NCI-H2171 (cell line): ENCODE results near the gene OLFM4.
A peak's percentile ranks its signal among the peaks of the same experiment; 100 is the strongest.
"Not testable (repeated sequence)": the region's sequence is repeated elsewhere in the genome, so short reads cannot be mapped to it uniquely, and the experiment has no call there.

ENCODE experiments used
- DNase-seq: peaks from one replicate; lab custom pipeline; 2025; lab: John Stamatoyannopoulos, UW

The OLFM4 gene, protein sequence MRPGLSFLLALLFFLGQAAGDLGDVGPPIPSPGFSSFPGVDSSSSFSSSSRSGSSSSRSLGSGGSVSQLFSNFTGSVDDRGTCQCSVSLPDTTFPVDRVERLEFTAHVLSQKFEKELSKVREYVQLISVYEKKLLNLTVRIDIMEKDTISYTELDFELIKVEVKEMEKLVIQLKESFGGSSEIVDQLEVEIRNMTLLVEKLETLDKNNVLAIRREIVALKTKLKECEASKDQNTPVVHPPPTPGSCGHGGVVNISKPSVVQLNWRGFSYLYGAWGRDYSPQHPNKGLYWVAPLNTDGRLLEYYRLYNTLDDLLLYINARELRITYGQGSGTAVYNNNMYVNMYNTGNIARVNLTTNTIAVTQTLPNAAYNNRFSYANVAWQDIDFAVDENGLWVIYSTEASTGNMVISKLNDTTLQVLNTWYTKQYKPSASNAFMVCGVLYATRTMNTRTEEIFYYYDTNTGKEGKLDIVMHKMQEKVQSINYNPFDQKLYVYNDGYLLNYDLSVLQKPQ

GRCh38 chr13:53028637-53029203, at the start of gene OLFM4:
Gene OLFM4, plus strand, starts transcription at chr13:53028813. Its CDS starts 24 bp downstream, at chr13:53028837.
- DNase-seq = no peak

- DNase-seq = no peak
Measured at GRCh38 chr13:52978989-52979388, 49.6 kb upstream of the OLFM4 start.

- no peak for DNase-seq
Measured at GRCh38 chr13:52980695-52981094, 47.9 kb upstream of the OLFM4 start.

DNA sequence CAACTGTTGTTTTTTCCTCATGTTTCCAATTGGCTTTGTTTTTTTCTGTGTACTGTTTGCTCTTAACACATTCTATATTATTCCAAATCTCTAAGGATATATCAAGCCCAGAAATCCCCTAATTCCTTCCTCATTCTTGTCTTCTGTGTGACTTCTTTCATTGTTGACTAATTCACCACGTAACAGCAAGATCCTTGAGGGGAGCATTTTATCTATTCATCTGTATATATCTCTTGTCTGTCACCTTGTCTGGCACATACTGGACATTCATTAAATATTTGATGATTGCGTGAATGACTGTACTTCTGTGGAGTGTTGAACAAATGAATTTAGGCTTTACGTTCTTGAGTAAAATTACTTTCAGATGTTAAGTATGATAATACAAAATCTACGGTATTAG, 44.8 kb upstream of the OLFM4 start:
- no peak for DNase-seq

GRCh38 chr13:52984881-52985363, 43.7 kb upstream of the OLFM4 start:
- DNase-seq = no peak

DNA sequence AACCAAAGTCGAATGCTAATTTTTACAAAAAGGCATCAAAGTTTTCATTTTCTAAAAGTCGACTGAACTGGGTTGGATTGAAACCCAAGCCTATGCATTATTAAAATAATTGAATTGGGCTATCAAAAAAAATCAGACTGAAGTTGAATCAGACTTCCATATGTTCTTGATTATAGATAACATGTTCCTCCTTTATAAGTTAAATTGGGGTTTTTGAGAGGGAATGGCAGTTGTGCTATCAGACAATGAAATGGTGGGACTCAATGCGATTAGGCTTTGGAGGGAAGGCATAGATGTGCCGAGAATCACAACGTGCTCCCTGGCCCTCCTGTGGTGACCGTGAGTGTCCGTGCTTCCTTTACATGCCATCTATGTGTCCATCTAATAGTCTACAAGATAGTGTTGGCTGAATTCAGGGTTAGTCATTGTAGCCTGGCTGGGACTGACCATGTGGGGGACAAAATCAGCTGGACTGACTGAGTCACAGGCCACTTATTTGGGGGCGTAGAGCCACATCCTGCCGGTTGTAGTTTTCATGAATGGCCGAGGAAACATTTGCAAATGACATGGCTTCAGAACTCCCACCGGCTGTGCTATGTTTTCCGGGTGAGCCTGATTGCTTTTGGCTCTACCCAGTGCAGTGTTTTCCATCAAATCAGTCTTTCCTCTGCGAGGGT, 37.1 kb upstream of the OLFM4 start:
- DNase-seq = no peak

- no peak for DNase-seq
Measured at GRCh38 chr13:52992110-52992509, 36.5 kb upstream of the OLFM4 start.

DNA sequence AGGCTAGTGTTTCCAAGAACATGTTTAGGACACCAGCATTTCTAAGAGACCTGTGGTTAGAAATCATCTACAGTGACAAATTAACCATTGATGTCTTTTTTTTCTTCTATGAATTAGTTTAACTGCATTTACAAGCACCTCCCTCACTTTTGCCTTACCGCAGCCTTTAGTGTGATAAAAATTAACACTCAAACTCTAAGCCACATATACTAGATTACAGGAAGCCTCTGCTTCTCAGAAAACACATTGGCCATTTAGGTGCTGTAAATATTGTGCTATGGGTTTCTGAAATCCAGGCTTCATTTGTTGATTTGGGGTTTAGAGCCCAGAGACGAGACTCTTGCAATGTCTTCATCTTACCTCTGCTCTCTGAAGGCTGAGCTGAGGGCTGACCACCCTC, 34.6 kb upstream of the OLFM4 start:
- DNase-seq = no peak

DNA sequence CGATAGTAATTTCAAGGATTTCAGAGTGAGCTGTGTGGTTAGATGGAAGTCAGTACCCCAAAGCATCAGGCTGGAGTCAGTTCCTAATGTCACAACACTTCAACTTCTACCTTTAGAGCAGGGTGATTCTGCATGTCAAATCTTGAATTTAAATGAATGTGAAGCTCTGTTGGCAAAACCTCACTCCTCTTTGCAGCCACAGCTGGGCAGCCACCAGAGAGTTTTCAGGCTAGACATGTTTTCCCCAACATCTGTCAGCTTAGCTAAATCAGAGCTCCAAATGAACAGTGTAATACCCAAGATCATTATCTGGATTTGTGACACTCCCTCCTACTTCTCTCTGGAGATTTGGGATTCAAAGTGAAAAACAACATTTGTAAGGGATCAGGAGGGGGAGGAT, 33.7 kb upstream of the OLFM4 start:
- peak; percentile 67 for DNase-seq

DNA sequence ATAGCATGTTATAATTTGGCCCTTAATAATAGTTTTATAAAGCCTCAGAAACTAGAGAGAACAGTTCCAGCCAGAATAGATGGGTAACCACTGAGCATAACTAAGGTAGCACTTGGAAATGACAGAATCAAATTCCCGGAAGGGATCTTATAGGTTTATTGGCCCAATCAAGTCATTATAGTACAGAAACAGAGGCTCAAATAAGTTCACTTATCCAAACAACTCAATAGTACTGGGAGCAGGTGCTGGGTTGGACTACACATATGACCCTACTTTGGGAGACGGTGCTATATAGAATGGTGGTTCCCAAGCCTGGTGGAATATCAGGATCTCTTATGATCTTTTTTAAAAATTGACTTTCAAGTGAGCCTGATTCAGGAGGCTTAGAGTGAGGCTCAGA, 32.7 kb upstream of the OLFM4 start:
- DNase-seq = no peak

DNA sequence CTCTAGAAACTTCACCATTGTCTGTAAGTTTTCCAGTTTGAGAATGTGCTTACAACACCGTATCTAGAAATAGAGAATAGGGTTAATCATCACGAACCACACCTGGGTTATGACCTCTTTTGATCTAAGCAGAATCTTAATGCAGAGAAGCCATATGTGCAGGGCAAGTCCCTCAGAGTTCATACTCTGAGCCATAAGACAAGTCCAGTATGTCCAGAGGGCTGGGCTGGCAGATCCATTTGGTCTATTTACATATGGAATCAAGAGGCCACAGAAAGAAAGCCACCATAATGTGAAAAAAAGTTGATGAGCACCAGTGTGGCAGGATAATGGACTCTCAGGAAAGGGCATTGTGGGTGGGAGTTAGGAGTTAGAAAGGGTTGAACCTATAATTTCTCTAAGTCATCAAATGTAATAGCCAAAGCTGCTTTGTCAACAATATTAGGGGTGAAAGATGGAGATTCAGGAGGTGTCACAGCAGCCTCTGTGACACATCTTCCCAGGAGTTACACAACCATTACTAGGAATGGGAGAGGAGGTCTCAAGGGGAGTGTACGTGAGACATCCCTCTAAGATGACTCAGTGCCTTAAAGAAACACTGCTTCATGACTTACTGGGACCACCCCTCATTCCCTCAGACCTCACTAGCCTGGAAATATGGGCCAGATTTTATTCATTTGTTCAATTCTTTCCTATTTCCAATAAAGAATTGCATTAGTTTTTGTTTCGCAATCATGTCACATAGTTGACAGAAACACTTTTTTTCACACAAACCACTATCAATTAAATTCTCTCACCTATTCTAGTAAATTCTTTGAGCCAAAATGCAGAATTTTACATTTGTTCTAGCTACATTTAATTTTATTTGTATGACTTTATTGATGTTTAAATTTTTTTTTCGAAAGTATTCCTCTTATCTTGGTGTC, 30.4 kb upstream of the OLFM4 start:
- DNase-seq = no peak

DNA sequence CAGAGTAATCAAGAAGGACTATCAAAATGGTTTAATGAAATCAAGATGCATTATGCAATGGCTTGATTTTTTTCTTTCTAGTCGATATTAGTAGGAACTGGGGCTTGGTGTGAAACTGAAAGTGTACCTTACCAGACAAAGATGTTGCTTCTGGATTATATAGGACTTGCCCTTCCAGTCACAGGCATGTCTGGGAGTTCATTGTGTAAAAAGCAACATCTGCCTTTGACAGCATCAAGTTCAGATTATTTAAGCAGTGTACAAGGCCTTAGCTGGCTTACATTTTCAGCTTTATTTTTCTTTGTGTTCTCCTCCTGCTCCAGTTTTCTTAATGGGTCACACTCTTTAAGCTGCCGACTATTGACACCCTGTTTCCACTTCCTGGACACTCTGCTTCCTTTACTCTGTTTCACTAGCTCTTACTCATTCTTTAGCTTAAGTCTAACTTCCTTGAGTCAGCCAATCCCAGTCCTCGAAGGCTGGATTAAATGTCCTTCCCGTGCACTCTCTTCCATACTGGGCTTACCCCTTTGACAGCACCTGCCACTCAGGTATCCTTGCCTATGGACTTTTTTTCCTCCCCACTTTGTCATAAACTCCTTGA, 29.4 kb upstream of the OLFM4 start:
- no peak for DNase-seq

- DNase-seq = no peak
Measured at GRCh38 chr13:53001444-53002225, 27.0 kb upstream of the OLFM4 start.

- DNase-seq = peak; percentile 37
Measured at GRCh38 chr13:53004573-53004972, 24.0 kb upstream of the OLFM4 start.

- DNase-seq = peak; percentile 97
Measured at GRCh38 chr13:53005626-53006025, 23.0 kb upstream of the OLFM4 start.

DNA sequence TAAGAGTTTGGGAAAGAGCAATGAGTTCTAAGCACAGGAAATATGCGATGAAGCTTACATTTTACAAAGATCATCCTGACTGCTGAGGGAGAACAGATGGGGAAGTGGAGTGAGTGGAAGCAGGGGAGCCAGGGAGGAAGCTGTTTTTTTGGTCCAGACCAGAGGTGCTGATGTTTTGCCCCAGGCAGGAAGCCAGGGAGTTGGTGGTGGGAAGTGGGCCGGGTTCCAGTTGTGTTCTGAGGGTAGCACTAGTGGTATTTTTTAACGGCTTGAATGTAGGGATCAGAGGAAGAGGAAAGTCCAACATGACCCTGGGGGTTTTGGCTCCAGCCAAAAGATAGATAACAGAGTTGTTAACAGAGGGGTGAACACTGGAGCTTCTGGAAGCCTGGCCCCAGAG, 20.7 kb upstream of the OLFM4 start:
- DNase-seq = no peak

GRCh38 chr13:53010374-53011105, 18.1 kb upstream of the OLFM4 start:
- no peak for DNase-seq

DNA sequence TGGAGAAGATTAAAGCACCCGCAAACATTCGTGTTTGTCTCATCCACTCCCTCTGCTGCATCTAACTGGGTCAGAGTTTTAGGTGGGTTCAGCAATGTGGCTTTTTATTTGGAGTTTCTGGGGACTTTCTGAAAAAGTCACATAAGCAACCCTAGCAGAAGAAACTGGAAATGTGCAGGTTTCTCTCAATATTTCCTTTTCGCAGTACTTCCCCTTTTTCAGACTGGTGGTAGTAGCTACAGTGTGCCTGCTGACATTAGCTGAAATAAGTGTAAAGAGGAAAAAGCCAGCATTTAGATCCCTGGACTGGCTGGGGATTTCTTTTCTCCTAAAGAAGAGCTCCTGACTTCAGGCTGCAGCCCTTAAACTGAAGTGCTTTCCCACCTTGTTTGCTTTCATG, 15.9 kb upstream of the OLFM4 start:
- DNase-seq = no peak

DNA sequence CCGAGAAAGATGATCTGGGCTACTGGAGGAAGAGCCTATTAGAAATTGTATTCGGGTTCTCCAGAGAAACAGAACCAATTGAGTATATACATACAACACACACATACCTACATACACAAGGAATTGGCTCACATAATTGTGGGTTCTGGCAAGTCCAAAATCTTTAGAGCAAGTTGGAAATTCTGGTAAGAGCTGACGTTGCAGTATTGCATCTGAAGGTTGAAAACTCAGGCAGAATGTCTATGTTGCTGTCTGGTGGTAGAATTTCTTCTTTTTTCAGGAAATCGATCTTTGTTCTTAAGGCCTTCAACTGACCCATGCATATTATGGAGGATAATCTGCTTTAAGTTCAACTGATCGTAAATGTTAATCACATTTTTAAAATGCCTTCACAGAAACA, 15.5 kb upstream of the OLFM4 start:
- DNase-seq = no peak

DNA sequence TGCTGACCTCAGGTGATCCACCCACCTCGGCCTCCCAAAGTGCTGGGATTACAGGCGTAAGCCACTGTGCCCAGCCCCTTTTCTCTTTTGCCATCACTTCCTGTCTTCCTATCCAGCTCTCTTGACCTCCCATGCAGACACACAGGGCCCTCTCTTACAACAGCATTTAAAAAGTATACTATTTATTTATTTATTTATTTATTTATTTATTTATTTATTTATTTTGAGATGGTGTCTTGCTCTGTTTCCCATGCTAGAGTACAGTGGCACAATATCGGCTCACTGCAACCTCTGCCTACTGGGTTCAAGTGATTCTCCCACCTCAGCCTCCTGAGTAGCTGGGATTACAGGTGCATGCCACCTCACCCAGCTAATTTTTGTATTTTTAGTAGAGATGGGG, 14.6 kb upstream of the OLFM4 start:
- not testable (repeated sequence) for DNase-seq
